KMS-11 (cell line): Measurements from ENCODE around the gene GDI2.
A peak's percentile ranks its signal among the peaks of the same experiment; 100 is the strongest.
"Not testable (repeated sequence)": the region's sequence is repeated elsewhere in the genome, so short reads cannot be mapped to it uniquely, and the experiment has no call there.

Experiments
- H2AFZ ChIP-seq: fragments of 200-600 bp; sonication (generic); 2 replicates; pipeline ENCODE4 v1.6.1; 2016; ENCODE audit warnings: antibody characterized with exemption, mixed run types, low read depth
- H3K27ac ChIP-seq: fragments of 200-600 bp; sonication (generic); 2 replicates; pipeline ENCODE4 v1.6.1; 2016; ENCODE audit warnings: mild to moderate bottlenecking, mixed run types
- H3K27me3 ChIP-seq: fragments of 200-600 bp; sonication (generic); 2 replicates; pipeline ENCODE4 v1.6.1; 2017; ENCODE audit warnings: mild to moderate bottlenecking, low read depth, mixed run types, moderate library complexity; ENCODE audit not compliant: insufficient read depth
- H3K36me3 ChIP-seq: fragments of 200-600 bp; sonication (generic); 2 replicates; pipeline ENCODE4 v1.6.1; 2017; ENCODE audit warnings: mild to moderate bottlenecking, mixed run types; ENCODE audit not compliant: insufficient read depth
- H3K4me1 ChIP-seq: fragments of 200-600 bp; sonication (generic); 2 replicates; pipeline ENCODE4 v1.6.1; 2016; ENCODE audit warnings: mild to moderate bottlenecking, low read depth, mixed run types; ENCODE audit not compliant: poor library complexity, severe bottlenecking
- H3K4me2 ChIP-seq: fragments of 200-600 bp; sonication (generic); 2 replicates; pipeline ENCODE4 v1.7.0; 2016; ENCODE audit warnings: mild to moderate bottlenecking, mixed run types
- H3K4me3 ChIP-seq: fragments of 200-600 bp; sonication (generic); IDR thresholded peaks from 2 replicates; pipeline ENCODE4 v1.6.1; 2017; ENCODE audit warnings: low read depth, low read length, mixed read lengths; ENCODE audit not compliant: insufficient read depth
- H3K79me2 ChIP-seq: fragments of 200-600 bp; sonication (generic); 2 replicates; pipeline ENCODE4 v1.6.1; 2016; ENCODE audit warnings: low read depth, mixed run types; ENCODE audit not compliant: insufficient read depth
- H3K9ac ChIP-seq: fragments of 200-600 bp; sonication (generic); 2 replicates; pipeline ENCODE4 v1.6.1; 2016; ENCODE audit warnings: mild to moderate bottlenecking, mixed run types
- H4K20me1 ChIP-seq: fragments of 200-600 bp; sonication (generic); 2 replicates; pipeline ENCODE4 v1.6.1; 2016; ENCODE audit warnings: mild to moderate bottlenecking, mixed run types; ENCODE audit not compliant: insufficient read depth
- CTCF ChIP-seq: fragments of 200-600 bp; sonication (generic); conservative IDR thresholded peaks from 2 replicates; pipeline ENCODE4 v1.6.1; 2017; ENCODE audit warnings: low read depth, mild to moderate bottlenecking, antibody characterized with exemption, low read length, moderate library complexity, mixed read lengths

Gene GDI2

DNA sequence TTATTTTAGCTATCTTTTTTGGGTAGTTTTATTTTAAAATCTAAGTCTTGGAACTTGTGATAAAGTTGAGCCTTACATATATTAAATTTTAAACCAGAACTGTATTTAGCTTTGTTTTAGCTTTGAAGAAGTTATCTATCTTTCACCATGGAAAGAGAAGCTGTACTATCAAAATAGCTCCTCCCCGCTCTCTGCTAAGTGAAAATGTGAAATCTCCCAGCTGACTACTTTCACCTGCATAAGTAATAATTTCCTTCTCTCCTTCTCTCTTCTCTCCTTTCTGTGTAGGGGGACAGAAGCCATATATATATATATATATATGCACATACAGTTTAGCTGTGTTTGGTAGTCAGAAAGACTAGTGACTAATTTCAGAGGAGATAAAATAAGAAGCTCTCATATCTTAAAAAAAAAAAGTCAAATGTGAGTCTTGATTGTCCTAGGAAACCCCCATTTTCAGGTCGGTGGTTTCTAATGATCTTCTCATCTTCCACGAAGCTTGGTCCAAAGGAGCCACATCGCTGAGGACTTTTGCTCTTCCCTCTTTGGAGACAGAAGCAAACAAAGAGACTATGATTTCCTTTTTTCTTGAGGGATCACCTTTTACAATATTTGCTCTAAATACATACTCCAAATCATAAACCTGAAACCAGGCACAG is 30.6 kb upstream of the GDI2 start:
- H3K27ac ChIP-seq = no peak overlapping the region
- no peaks in the 10 kb centered on the region for H3K36me3 ChIP-seq
- H3K9ac ChIP-seq = 0 out of 2 replicates have a peak overlapping the region, but pooled peaks have one; percentile 13
- no peaks in the 10 kb centered on the region for H3K79me2 ChIP-seq
- H3K27me3 ChIP-seq = no peaks in the 10 kb centered on the region
- H3K4me1 ChIP-seq = no peaks in the 10 kb centered on the region
- no peaks in the 10 kb centered on the region for H4K20me1 ChIP-seq
- no peak for TF ChIP-seq CTCF
- no peak overlapping the region for H2AFZ ChIP-seq
- H3K4me3 ChIP-seq = no peak overlapping the region
- no peak overlapping the region for H3K4me2 ChIP-seq

- Histone ChIP-seq H3K4me3 (no peak overlapping the region), H2AFZ (no peak overlapping the region), H3K79me2 (no peaks in the 10 kb centered on the region), H3K27ac (no peak overlapping the region), H3K9ac (no peak overlapping the region), H3K27me3 (no peaks in the 10 kb centered on the region), H3K4me2 (no peak overlapping the region), H3K4me1 (no peaks in the 10 kb centered on the region), H3K36me3 (no peaks in the 10 kb centered on the region), H4K20me1 (no peaks in the 10 kb centered on the region)
- no peak for TF ChIP-seq CTCF
Observed at GRCh38 chr10:5841965-5842364, 28.7 kb upstream of the GDI2 start.

GRCh38 chr10:5840314-5841307 is 27.4 kb upstream of the GDI2 start:
- Histone ChIP-seq H3K4me2 (no peak overlapping the region), H3K9ac (no peak overlapping the region), H3K4me1 (no peaks in the 10 kb centered on the region), H4K20me1 (no peaks in the 10 kb centered on the region), H3K79me2 (no peaks in the 10 kb centered on the region), H3K27me3 (no peaks in the 10 kb centered on the region), H3K27ac (no peak overlapping the region), H3K4me3 (no peak overlapping the region), H3K36me3 (no peaks in the 10 kb centered on the region), H2AFZ (no peak overlapping the region)
- no peak for TF ChIP-seq CTCF

DNA sequence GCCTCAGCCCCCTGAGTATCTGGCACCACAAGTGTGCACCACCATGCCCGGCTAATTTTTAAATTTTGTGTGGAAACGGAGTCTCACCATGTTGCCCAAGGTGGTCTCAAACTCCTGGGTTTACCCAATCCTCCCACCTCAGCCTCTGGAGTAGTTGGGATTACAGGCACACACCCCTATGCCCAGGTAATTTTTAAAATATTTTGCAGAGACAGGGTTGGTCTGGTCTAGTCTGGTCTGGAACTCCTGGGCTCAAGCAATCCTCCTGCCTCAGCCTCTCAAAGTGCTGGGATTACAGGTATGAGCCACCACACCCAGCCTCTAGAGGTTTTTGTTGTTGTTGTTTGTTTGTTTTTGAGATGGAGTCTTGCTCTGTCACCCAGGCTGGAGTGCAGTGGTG is 22.9 kb upstream of the GDI2 start:
- not testable (repeated sequence) for H3K36me3 ChIP-seq, H3K4me2 ChIP-seq, H3K27me3 ChIP-seq, H3K79me2 ChIP-seq, H3K4me3 ChIP-seq, H4K20me1 ChIP-seq, H2AFZ ChIP-seq, H3K4me1 ChIP-seq, H3K27ac ChIP-seq, H3K9ac ChIP-seq
